ENCODE measurements around the gene ADARB1.

The ADARB1 gene

GRCh38 chr21:45085700-45086099, 11.3 kb downstream of the ADARB1 start:
- DNase-seq (ENCODE audit: low read depth) = no peak
- in situ Hi-C loops (cut with HindIII; ENCODE audit: low sequenced_read_pairs) = loop anchor here (5.0 kb wide), 1 partner anchor 42 kb away; no protein-coding TSS in a partner anchor
- H3K4me3 ChIP-seq (ENCODE audit: low read depth, low read length) = no peak overlapping the region
- no peak for TF ChIP-seq CTCF (IDR thresholded peaks at IDR 0.05; ENCODE audit: low read depth, low read length, missing control alignments)

GRCh38 chr21:45086337-45086958, 12.1 kb downstream of the ADARB1 start:
- TF ChIP-seq CTCF (IDR thresholded peaks at IDR 0.05; ENCODE audit: low read depth, low read length, missing control alignments) = no peak
- no peak overlapping the region for H3K4me3 ChIP-seq (ENCODE audit: low read depth, low read length)
- no peak for DNase-seq (ENCODE audit: low read depth)
- in situ Hi-C loops (cut with HindIII; ENCODE audit: low sequenced_read_pairs) = loop anchor here (5.0 kb wide), 1 partner anchor 41 kb away; no protein-coding TSS in a partner anchor

GRCh38 chr21:45087022-45087823, 12.8 kb downstream of the ADARB1 start:
- no peak overlapping the region for H3K4me3 ChIP-seq (ENCODE audit: low read depth, low read length)
- in situ Hi-C loops (cut with HindIII; ENCODE audit: low sequenced_read_pairs) = loop anchor here (5.0 kb wide), 1 partner anchor 40 kb away; no protein-coding TSS in a partner anchor
- DNase-seq (ENCODE audit: low read depth) = no peak

GRCh38 chr21:45088116-45088515, 13.7 kb downstream of the ADARB1 start:
- no peak for DNase-seq (ENCODE audit: low read depth)
- no peak overlapping the region for H3K4me3 ChIP-seq (ENCODE audit: low read depth, low read length)
- in situ Hi-C loops (cut with HindIII; ENCODE audit: low sequenced_read_pairs) = loop anchor here (5.0 kb wide), 1 partner anchor 39 kb away; no protein-coding TSS in a partner anchor
- no peak for TF ChIP-seq CTCF (IDR thresholded peaks at IDR 0.05; ENCODE audit: low read depth, low read length, missing control alignments)

More at GRCh38 chr21:45087022-45087823, 12.8 kb downstream of the ADARB1 start:
- no peak for TF ChIP-seq CTCF (IDR thresholded peaks at IDR 0.05; ENCODE audit: low read depth, low read length, missing control alignments)

- DNase-seq (ENCODE audit: low read depth) = no peak
- in situ Hi-C loops (cut with HindIII; ENCODE audit: low sequenced_read_pairs) = loop anchor here (5.0 kb wide), 1 partner anchor 39 kb away; no protein-coding TSS in a partner anchor
- no peak for TF ChIP-seq CTCF (IDR thresholded peaks at IDR 0.05; ENCODE audit: low read depth, low read length, missing control alignments)
Observed at GRCh38 chr21:45088729-45089128, 14.3 kb downstream of the ADARB1 start.

GRCh38 chr21:45089964-45090363, 15.6 kb downstream of the ADARB1 start:
- DNase-seq (ENCODE audit: low read depth) = no peak
- in situ Hi-C loops (cut with HindIII; ENCODE audit: low sequenced_read_pairs) = loop anchor here (5.0 kb wide), 1 partner anchor 37 kb away; no protein-coding TSS in a partner anchor
- no peak for TF ChIP-seq CTCF (IDR thresholded peaks at IDR 0.05; ENCODE audit: low read depth, low read length, missing control alignments)
- no peak overlapping the region for H3K4me3 ChIP-seq (ENCODE audit: low read depth, low read length)

More at GRCh38 chr21:45088729-45089128, 14.3 kb downstream of the ADARB1 start:
- H3K4me3 ChIP-seq (ENCODE audit: low read depth, low read length) = no peak overlapping the region

Measured in astrocyte of the cerebellum (primary cell).